ENCODE measurements around the gene CADPS. TPM values are rescaled to one million over a fixed set of nuclear protein-coding genes. Genes with fewer than 3 reads are reported as not detected.

The CADPS gene
- total RNA-seq, 4 donors from 2014 or later = 1.0 to 8.1 (median 2.0) TPM

GRCh38 chr3:62557983-62558382 lies 317.2 kb downstream of the CADPS start:
- Histone ChIP-seq H3K36me3 (no peaks in the 10 kb centered on the region), H3K9me3 (no peaks in the 10 kb centered on the region), H3K4me3 (no peak overlapping the region), H3K27me3 (no peaks in the 10 kb centered on the region), H3K4me1 (no peaks in the 10 kb centered on the region), H3K27ac (replicated peaks in 1 of 4) (no peak overlapping the region)
- intact Hi-C loops (cut with DNase I) = no loop called here
- DNase-seq (ENCODE audit: extremely low spot score) = peak; percentile 26
- 90% methylated on average over 5 of the region's 5 CpGs for WGBS
- TF ChIP-seq EP300 (IDR thresholded peaks at IDR 0.05) (no peak), POLR2AphosphoS5 (IDR thresholded peaks at IDR 0.05) (no peak), CTCF (IDR thresholded peaks at IDR 0.05) (no peak), POLR2A (IDR thresholded peaks at IDR 0.05; ENCODE audit: low read depth) (no peak)

- no peak for TF ChIP-seq CTCF (IDR thresholded peaks at IDR 0.05)
- Histone ChIP-seq H3K36me3 (no peaks in the 10 kb centered on the region), H3K4me3 (no peak overlapping the region), H3K9me3 (no peaks in the 10 kb centered on the region), H3K27ac (replicated peaks in 1 of 4) (no peak overlapping the region), H3K27me3 (no peaks in the 10 kb centered on the region), H3K4me1 (no peaks in the 10 kb centered on the region)
- WGBS = 87% methylated on average over 5 of the region's 5 CpGs
- no peak for DNase-seq (ENCODE audit: extremely low spot score)
- intact Hi-C loops (cut with DNase I) = no loop called here
Measured at GRCh38 chr3:62557450-62557849, 317.8 kb downstream of the CADPS start.

GRCh38 chr3:62556121-62556815 lies 318.9 kb downstream of the CADPS start:
- Histone ChIP-seq H3K27ac (replicated peaks in 1 of 4) (no peak overlapping the region), H3K9me3 (no peaks in the 10 kb centered on the region), H3K4me3 (no peak overlapping the region), H3K4me1 (no peaks in the 10 kb centered on the region), H3K36me3 (no peaks in the 10 kb centered on the region), H3K27me3 (no peaks in the 10 kb centered on the region)
- 64% methylated on average over 10 of the region's 10 CpGs for WGBS
- DNase-seq (ENCODE audit: extremely low spot score) = peak; percentile 74
- TF ChIP-seq POLR2AphosphoS5 (IDR thresholded peaks at IDR 0.05) (no peak), CTCF (IDR thresholded peaks at IDR 0.05) (no peak), POLR2A (IDR thresholded peaks at IDR 0.05; ENCODE audit: low read depth) (no peak), EP300 (IDR thresholded peaks at IDR 0.05) (no peak)
- intact Hi-C loops (cut with DNase I) = no loop called here

GRCh38 chr3:62554264-62554799 lies 320.9 kb downstream of the CADPS start:
- peak; percentile 21 for DNase-seq (ENCODE audit: extremely low spot score)
- 63% methylated on average over 3 of the region's 3 CpGs for WGBS
- intact Hi-C loops (cut with DNase I) = no loop called here
- TF ChIP-seq CTCF (IDR thresholded peaks at IDR 0.05) (no peak), EP300 (IDR thresholded peaks at IDR 0.05) (no peak), POLR2A (IDR thresholded peaks at IDR 0.05; ENCODE audit: low read depth) (no peak), POLR2AphosphoS5 (IDR thresholded peaks at IDR 0.05) (no peak)
- Histone ChIP-seq H3K27me3 (no peaks in the 10 kb centered on the region), H3K4me1 (no peaks in the 10 kb centered on the region), H3K4me3 (no peak overlapping the region), H3K9me3 (no peaks in the 10 kb centered on the region), H3K27ac (replicated peaks in 1 of 4) (no peak overlapping the region), H3K36me3 (no peaks in the 10 kb centered on the region)

- TF ChIP-seq POLR2AphosphoS5 (IDR thresholded peaks at IDR 0.05) (no peak), EP300 (IDR thresholded peaks at IDR 0.05) (no peak), POLR2A (IDR thresholded peaks at IDR 0.05; ENCODE audit: low read depth) (no peak), CTCF (IDR thresholded peaks at IDR 0.05) (no peak)
- Histone ChIP-seq H3K36me3 (no peaks in the 10 kb centered on the region), H3K27me3 (no peaks in the 10 kb centered on the region), H3K9me3 (no peaks in the 10 kb centered on the region), H3K4me3 (no peak overlapping the region), H3K4me1 (no peaks in the 10 kb centered on the region), H3K27ac (replicated peaks in 1 of 4) (no peak overlapping the region)
- intact Hi-C loops (cut with DNase I) = no loop called here
- DNase-seq (ENCODE audit: extremely low spot score) = peak; percentile 29
- 70% methylated on average over 4 of the region's 4 CpGs for WGBS
Measured at GRCh38 chr3:62553811-62554210, 321.4 kb downstream of the CADPS start.
